Endometrial microvascular endothelial cells (primary cell): ENCODE measurements around the gene CBR1. TPM values are rescaled to one million over a fixed set of nuclear protein-coding genes. Genes with fewer than 3 reads are reported as not detected.

Source experiments
- in situ Hi-C: cut with HindIII; loops from 2 replicates; pipeline ENCODE4 v1.10.0; 2017; ENCODE audit warnings: low sequenced_read_pairs, low pct_unique_long_range_greater_than_20kb; ENCODE audit errors: inconsistent ontology term
- total RNA-seq: library from RNA; depleted of rRNA; stranded (reverse); fragments of >200 nt; gene quantifications from one replicate; pipeline ENCODE4 v1.2.3, GENCODE V29; 2015; ENCODE audit errors: inconsistent ontology term

The CBR1 gene
- total RNA-seq, result 135 TPM

- in situ Hi-C loops, result no loop called here
Measured at GRCh38 chr21:36069713-36070583, at the start of gene CBR1. TSS of gene CBR1 (plus strand) at chr21:36070024. CDS start at chr21:36070116, 92 bp downstream.

- in situ Hi-C loops, result no loop called here
Measured at GRCh38 chr21:36021251-36021837, 48.5 kb upstream of the CBR1 start.

- in situ Hi-C loops, result no loop called here
Measured at GRCh38 chr21:36022427-36023091, 47.3 kb upstream of the CBR1 start.

GRCh38 chr21:36023092-36023480, 46.7 kb upstream of the CBR1 start:
- in situ Hi-C loops, result no loop called here

- in situ Hi-C loops, result no loop called here
Measured at GRCh38 chr21:36024782-36025181, 45.0 kb upstream of the CBR1 start.

- in situ Hi-C loops, result no loop called here
Measured at GRCh38 chr21:36027347-36027746, 42.5 kb upstream of the CBR1 start.

GRCh38 chr21:36028127-36029069, 41.4 kb upstream of the CBR1 start:
- in situ Hi-C loops, result no loop called here

- in situ Hi-C loops, result no loop called here
Measured at GRCh38 chr21:36029309-36029708, 40.5 kb upstream of the CBR1 start.

- in situ Hi-C loops, result no loop called here
Measured at GRCh38 chr21:36030581-36031189, 39.1 kb upstream of the CBR1 start.

GRCh38 chr21:36032647-36033406, 37.0 kb upstream of the CBR1 start:
- in situ Hi-C loops, result no loop called here

- in situ Hi-C loops, result no loop called here
Measured at GRCh38 chr21:36034211-36034913, 35.5 kb upstream of the CBR1 start.

GRCh38 chr21:36035381-36035791, 34.4 kb upstream of the CBR1 start:
- in situ Hi-C loops, result no loop called here

GRCh38 chr21:36038701-36039497, 30.9 kb upstream of the CBR1 start:
- in situ Hi-C loops, result no loop called here

- in situ Hi-C loops, result no loop called here
Measured at GRCh38 chr21:36039861-36040260, 30.0 kb upstream of the CBR1 start.

GRCh38 chr21:36040389-36040788, 29.4 kb upstream of the CBR1 start:
- in situ Hi-C loops, result no loop called here

- in situ Hi-C loops, result no loop called here
Measured at GRCh38 chr21:36041910-36042309, 27.9 kb upstream of the CBR1 start.
